ENCODE results near the gene ELOVL6. TPM values are rescaled to one million over a fixed set of nuclear protein-coding genes. Genes with fewer than 3 reads are reported as not detected.

ELOVL6 gene
- total and polyA plus RNA-seq, 2 donors (not counting 1 experiment from before 2014, with no cell fraction given): 15.0 to 43.4 TPM

DNA sequence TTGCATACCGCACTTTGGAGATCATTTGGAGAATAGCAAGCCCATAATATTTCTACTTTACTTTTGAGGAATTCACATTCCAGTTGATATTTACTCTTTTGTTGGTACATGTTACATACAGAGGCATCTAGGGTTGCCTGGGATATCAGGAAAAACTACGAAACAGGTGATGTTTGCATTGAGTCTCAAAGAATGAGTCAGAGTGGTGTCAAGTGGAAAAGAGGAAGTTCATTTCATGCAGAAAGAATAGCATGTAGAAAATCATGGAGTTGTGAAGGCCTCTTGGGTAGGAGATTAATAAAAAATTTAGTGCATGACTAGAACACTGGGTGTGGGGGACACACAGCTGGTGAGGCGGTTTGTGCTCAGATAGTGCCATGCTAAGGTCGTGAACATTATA lies 33.5 kb upstream of the ELOVL6 start:
- Histone ChIP-seq H4K20me1 (ENCODE audit: control insufficient read depth, extremely low read depth, insufficient read depth, low read length) (no peaks in the 10 kb centered on the region), H3K27me3 (ENCODE audit: control insufficient read depth, insufficient read depth, low read length) (no peaks in the 10 kb centered on the region), H2AFZ (ENCODE audit: low read length) (no peak overlapping the region), H3K9ac (ENCODE audit: insufficient read depth, low read length) (no peak overlapping the region), H3K27ac (ENCODE audit: insufficient read depth, low read length) (no peak overlapping the region), H3K4me1 (ENCODE audit: control insufficient read depth, extremely low read depth, insufficient read depth, low read length) (no peaks in the 10 kb centered on the region), H3K4me3 (replicated peaks in 1 of 4; ENCODE audit: control extremely low read depth in 1 of 4, insufficient read depth in 1 of 4, low read depth in 3 of 4, low read length in 4 of 4) (no peak overlapping the region), H3K4me2 (ENCODE audit: extremely low read depth, insufficient read depth, low read length) (no peak overlapping the region), H3K9me3 (ENCODE audit: control insufficient read depth, insufficient read depth, low read depth, low read length) (no peaks in the 10 kb centered on the region), H3K79me2 (ENCODE audit: control insufficient read depth, insufficient read depth, low read length) (no peaks in the 10 kb centered on the region), H3K36me3 (ENCODE audit: control insufficient read depth, insufficient read depth, low read length) (no peaks in the 10 kb centered on the region)
- no peak for DNase-seq (ENCODE audit: low read depth in 2 of 2)
- TF ChIP-seq EZH2 (IDR thresholded peaks at IDR 0.05; ENCODE audit: low read length, missing control alignments) (no peak), CTCF (conservative IDR thresholded peaks at IDR 0.05 in 1 of 2, IDR thresholded peaks at IDR 0.05 in 1 of 2; ENCODE audit: low read depth in 1 of 2, low read length in 2 of 2) (no peak)

DNA sequence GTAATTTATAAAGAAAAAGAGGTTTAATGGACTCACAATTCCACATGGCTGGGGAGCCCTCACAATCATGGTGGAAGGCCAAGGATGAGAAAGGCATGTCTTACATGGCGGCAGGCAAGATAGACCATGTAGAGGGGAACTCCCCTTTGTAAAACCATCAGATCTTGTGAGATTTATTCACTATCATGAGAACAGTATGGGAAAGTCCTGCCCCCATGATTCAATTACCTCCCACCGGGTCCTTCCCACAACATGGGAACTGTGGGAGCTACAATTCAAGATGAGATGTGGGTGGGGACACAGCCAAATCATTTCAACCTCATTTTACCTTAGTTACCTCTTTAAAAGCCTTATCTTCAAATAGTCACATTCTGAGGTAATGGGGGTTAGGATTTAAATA lies 30.9 kb upstream of the ELOVL6 start:
- Histone ChIP-seq H3K27ac (ENCODE audit: insufficient read depth, low read length) (no peak overlapping the region), H3K4me1 (ENCODE audit: control insufficient read depth, extremely low read depth, insufficient read depth, low read length) (no peaks in the 10 kb centered on the region), H3K9me3 (ENCODE audit: control insufficient read depth, insufficient read depth, low read depth, low read length) (no peaks in the 10 kb centered on the region), H3K79me2 (ENCODE audit: control insufficient read depth, insufficient read depth, low read length) (no peaks in the 10 kb centered on the region), H3K4me2 (ENCODE audit: extremely low read depth, insufficient read depth, low read length) (no peak overlapping the region), H3K4me3 (replicated peaks in 1 of 4; ENCODE audit: control extremely low read depth in 1 of 4, insufficient read depth in 1 of 4, low read depth in 3 of 4, low read length in 4 of 4) (no peak overlapping the region), H2AFZ (ENCODE audit: low read length) (no peak overlapping the region), H4K20me1 (ENCODE audit: control insufficient read depth, extremely low read depth, insufficient read depth, low read length) (no peaks in the 10 kb centered on the region), H3K27me3 (ENCODE audit: control insufficient read depth, insufficient read depth, low read length) (no peaks in the 10 kb centered on the region), H3K36me3 (ENCODE audit: control insufficient read depth, insufficient read depth, low read length) (no peaks in the 10 kb centered on the region), H3K9ac (ENCODE audit: insufficient read depth, low read length) (no peak overlapping the region)
- no peak for DNase-seq (ENCODE audit: low read depth in 2 of 2)
- TF ChIP-seq CTCF (conservative IDR thresholded peaks at IDR 0.05 in 1 of 2, IDR thresholded peaks at IDR 0.05 in 1 of 2; ENCODE audit: low read depth in 1 of 2, low read length in 2 of 2) (no peak), EZH2 (IDR thresholded peaks at IDR 0.05; ENCODE audit: low read length, missing control alignments) (no peak)

DNA sequence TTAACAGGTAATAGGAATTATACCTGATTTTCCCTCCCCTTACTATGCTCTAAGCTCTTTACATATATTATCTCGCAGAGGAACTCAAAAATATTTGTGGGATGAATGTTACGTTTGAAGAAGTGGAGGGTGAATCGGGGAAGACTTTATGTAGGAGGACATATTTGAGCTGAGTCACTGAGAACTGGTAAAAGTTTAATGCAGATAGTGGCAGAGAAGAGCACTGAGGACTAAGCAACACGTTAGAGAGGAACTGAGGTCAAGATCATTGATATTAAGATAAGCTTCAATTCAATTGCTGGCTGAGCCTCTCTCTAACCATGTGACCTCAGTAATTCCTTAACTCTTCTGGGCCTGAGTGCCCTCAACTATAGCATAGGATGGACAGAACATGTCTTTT lies 26.4 kb upstream of the ELOVL6 start:
- H3K79me2 ChIP-seq (ENCODE audit: control insufficient read depth, insufficient read depth, low read length): no peaks in the 10 kb centered on the region

More for the DNA sequence above, 26.4 kb upstream of the ELOVL6 start:
- H3K27ac ChIP-seq (ENCODE audit: insufficient read depth, low read length): no peak overlapping the region
- no peaks in the 10 kb centered on the region for H3K36me3 ChIP-seq (ENCODE audit: control insufficient read depth, insufficient read depth, low read length)
- no peaks in the 10 kb centered on the region for H3K9me3 ChIP-seq (ENCODE audit: control insufficient read depth, insufficient read depth, low read depth, low read length)
- H3K4me2 ChIP-seq (ENCODE audit: extremely low read depth, insufficient read depth, low read length): no peak overlapping the region
- H4K20me1 ChIP-seq (ENCODE audit: control insufficient read depth, extremely low read depth, insufficient read depth, low read length): no peaks in the 10 kb centered on the region
- no peaks in the 10 kb centered on the region for H3K27me3 ChIP-seq (ENCODE audit: control insufficient read depth, insufficient read depth, low read length)
- no peaks in the 10 kb centered on the region for H3K4me1 ChIP-seq (ENCODE audit: control insufficient read depth, extremely low read depth, insufficient read depth, low read length)
- TF ChIP-seq CTCF (conservative IDR thresholded peaks at IDR 0.05 in 1 of 2, IDR thresholded peaks at IDR 0.05 in 1 of 2; ENCODE audit: low read depth in 1 of 2, low read length in 2 of 2): no peak
- H3K4me3 ChIP-seq (replicated peaks in 1 of 4; ENCODE audit: control extremely low read depth in 1 of 4, insufficient read depth in 1 of 4, low read depth in 3 of 4, low read length in 4 of 4): no peak overlapping the region
- DNase-seq (ENCODE audit: low read depth in 2 of 2): peak in 1 of 2 donors; percentile 66
- H2AFZ ChIP-seq (ENCODE audit: low read length): no peak overlapping the region
- no peak overlapping the region for H3K9ac ChIP-seq (ENCODE audit: insufficient read depth, low read length)
